H1 (cell line): ENCODE data around the gene HMSD. TPM values are rescaled to one million over a fixed set of nuclear protein-coding genes. Genes with fewer than 3 reads are reported as not detected.

Experiments used
- CTCF ChIA-PET: fragments of 300-600 bp; sonication (Branson Sonifier 250); formaldehyde crosslinking; loops from one replicate; lab custom pipeline; 2021; ENCODE audit not compliant: partially characterized antibody; lab: Charles Lee
- POLR2A ChIA-PET: fragments of 300-600 bp; sonication (Branson Sonifier 250); formaldehyde crosslinking; loops from one replicate; lab custom pipeline; 2021; ENCODE audit warnings: inconsistent platforms; ENCODE audit not compliant: partially characterized antibody; lab: Charles Lee
- DNase-seq, 2 experiments: peaks; one replicate each; pipeline versions ENCODE4 v3.0.0 to v3.0.0-alpha.2; 2010 to 2022; ENCODE audit warnings: low spot score in 2 of 2, low read depth in 1 of 2, mixed read lengths in 1 of 2
- FAIRE-seq: peaks from 2 replicates; lab custom pipeline; 2011; peaks lifted over from hg19 to GRCh38; lab: Jason Lieb, UNC
- H2AFZ ChIP-seq: 2 replicates; pipeline ENCODE4 v1.8.1; 2012; ENCODE audit warnings: low read length, inconsistent platforms
- H2AK5ac ChIP-seq: 2 replicates; pipeline ENCODE4 v1.6.1; 2013; ENCODE audit warnings: low read depth, low read length
- H2BK120ac ChIP-seq: replicated peaks from 2 replicates; pipeline ENCODE3; 2013; ENCODE audit warnings: low read depth, low read length, inconsistent platforms
- H2BK12ac ChIP-seq: 2 replicates; pipeline ENCODE4 v1.6.1; 2013; ENCODE audit warnings: low read depth, low read length
- H2BK15ac ChIP-seq: 2 replicates; pipeline ENCODE4 v1.6.1; 2013; ENCODE audit warnings: low read length
- H2BK20ac ChIP-seq: 2 replicates; pipeline ENCODE4 v1.6.1; 2013; ENCODE audit warnings: low read length
- H2BK5ac ChIP-seq: 2 replicates; pipeline ENCODE4 v1.6.1; 2013; ENCODE audit warnings: low read depth, low read length
- H3K14ac ChIP-seq: 2 replicates; pipeline ENCODE4 v1.6.1; 2013; ENCODE audit warnings: inconsistent platforms; ENCODE audit not compliant: insufficient read length
- H3K18ac ChIP-seq: 2 replicates; pipeline ENCODE4 v1.6.1; 2013; ENCODE audit warnings: low read length; ENCODE audit errors: extremely low read depth
- H3K23ac ChIP-seq: 2 replicates; pipeline ENCODE4 v1.6.1; 2013; ENCODE audit warnings: inconsistent platforms; ENCODE audit not compliant: insufficient read length
- H3K23me2 ChIP-seq: 2 replicates; pipeline ENCODE4 v1.6.1; 2013; ENCODE audit warnings: low read depth, low read length
- H3K27ac ChIP-seq: 2 replicates; pipeline ENCODE4 v1.6.1; 2011; ENCODE audit warnings: low read depth, low read length, inconsistent platforms
- H3K27me3 ChIP-seq, 4 experiments: replicated peaks in 1 of 4; 1 replicate in 1 of 4; 2 replicates in 3 of 4; pipeline versions ENCODE4 v1.6.1 to v1.8.1; 2011 to 2013; ENCODE audit warnings: low read length in 3 of 4, mild to moderate bottlenecking in 3 of 4, inconsistent platforms in 2 of 4, mixed read lengths in 2 of 4, moderate library complexity in 1 of 4; ENCODE audit not compliant: control insufficient read depth in 3 of 4, insufficient read depth in 3 of 4; ENCODE audit errors: extremely low read depth in 1 of 4
- H3K36me3 ChIP-seq, 4 experiments: 2 replicates each; pipeline versions ENCODE4 v1.6.1 to v1.8.1; 2011 to 2013; ENCODE audit warnings: mild to moderate bottlenecking in 4 of 4, low read length in 3 of 4, moderate library complexity in 2 of 4, control low read depth in 1 of 4, inconsistent platforms in 1 of 4; ENCODE audit not compliant: insufficient read depth in 4 of 4, control insufficient read depth in 2 of 4
- H3K4ac ChIP-seq: replicated peaks from 2 replicates; pipeline ENCODE3; 2013; ENCODE audit warnings: low read length, low read depth, mixed read lengths, inconsistent platforms; ENCODE audit not compliant: insufficient read length
- H3K4me1 ChIP-seq, 4 experiments: replicated peaks in 1 of 4; 1 replicate in 1 of 4; 2 replicates in 3 of 4; pipeline versions ENCODE4 v1.6.1 to v1.8.1; 2011 to 2013; ENCODE audit warnings: low read length in 3 of 4, inconsistent platforms in 2 of 4, mixed read lengths in 1 of 4; ENCODE audit not compliant: insufficient read depth in 4 of 4, control insufficient read depth in 3 of 4
- H3K4me2 ChIP-seq, 2 experiments: 2 replicates each; pipeline versions ENCODE4 v1.6.1 to v1.8.1; 2011 to 2013; ENCODE audit warnings: low read depth in 2 of 2, low read length in 2 of 2, control low read depth in 1 of 2, inconsistent platforms in 1 of 2, mild to moderate bottlenecking in 1 of 2; ENCODE audit not compliant: insufficient read depth in 1 of 2
- H3K4me3 ChIP-seq, 4 experiments: fragments of 200-600, 300-600 bp in 1 of 4; sonication (generic), shearing (Covaris generic), sonication (Bioruptor Twin) in 1 of 4; 2 replicates each; pipeline versions ENCODE4 v1.5.1 to v1.8.1; 2011 to 2016; ENCODE audit warnings: low read length in 4 of 4, low read depth in 3 of 4, control low read depth in 2 of 4, inconsistent platforms in 2 of 4, mild to moderate bottlenecking in 2 of 4, mixed read lengths in 1 of 4, moderate library complexity in 1 of 4; ENCODE audit not compliant: insufficient read depth in 2 of 4; ENCODE audit errors: extremely low read depth in 1 of 4
- H3K56ac ChIP-seq: replicated peaks from 2 replicates; pipeline ENCODE3; 2013; ENCODE audit warnings: low read depth, mild to moderate bottlenecking, mixed read lengths, low read length, inconsistent platforms; ENCODE audit not compliant: insufficient read length
- H3K79me1 ChIP-seq: 2 replicates; pipeline ENCODE4 v1.6.1; 2013; ENCODE audit warnings: low read depth, low read length, control low read depth
- H3K79me2 ChIP-seq, 2 experiments: 2 replicates each; pipeline versions ENCODE4 v1.6.1 to v1.8.1; 2012 to 2013; ENCODE audit warnings: low read length in 2 of 2, mild to moderate bottlenecking in 2 of 2, inconsistent platforms in 1 of 2; ENCODE audit not compliant: insufficient read depth in 2 of 2, control insufficient read depth in 1 of 2
- H3K9ac ChIP-seq, 4 experiments: replicated peaks in 1 of 4; 1 replicate in 1 of 4; 2 replicates in 3 of 4; pipeline versions ENCODE4 v1.6.1 to v1.8.1; 2011 to 2013; ENCODE audit warnings: low read depth in 3 of 4, low read length in 3 of 4, control low read depth in 2 of 4, mild to moderate bottlenecking in 2 of 4, moderate library complexity in 2 of 4, inconsistent platforms in 1 of 4; ENCODE audit errors: extremely low read depth in 1 of 4
- H3K9me3 ChIP-seq, 2 experiments: 2 replicates each; pipeline versions ENCODE4 v1.6.1 to v1.8.1; 2012 to 2013; ENCODE audit warnings: mild to moderate bottlenecking in 2 of 2, moderate library complexity in 2 of 2, control low read depth in 1 of 2, inconsistent platforms in 1 of 2, low read depth in 1 of 2, low read length in 1 of 2, mixed read lengths in 1 of 2; ENCODE audit not compliant: insufficient read depth in 2 of 2
- H4K20me1 ChIP-seq, 2 experiments: replicated peaks in 1 of 2; 2 replicates each; pipeline versions ENCODE3 to v1.8.1; 2011 to 2013; ENCODE audit warnings: inconsistent platforms in 2 of 2, low read length in 2 of 2, mild to moderate bottlenecking in 1 of 2; ENCODE audit not compliant: insufficient read depth in 2 of 2, control insufficient read depth in 1 of 2
- H4K5ac ChIP-seq: 2 replicates; pipeline ENCODE4 v1.6.1; 2013; ENCODE audit warnings: low read length, low read depth, mixed read lengths, inconsistent platforms; ENCODE audit not compliant: insufficient read length
- H4K8ac ChIP-seq: 2 replicates; pipeline ENCODE4 v1.8.0; 2013; ENCODE audit warnings: mild to moderate bottlenecking, moderate library complexity, low read length, inconsistent platforms; ENCODE audit not compliant: insufficient read depth; ENCODE audit errors: extremely low read depth
- H4K91ac ChIP-seq: replicated peaks from 2 replicates; pipeline ENCODE3; 2013; ENCODE audit warnings: low read length, mixed read lengths, inconsistent platforms; ENCODE audit not compliant: insufficient read length
- KDM4A ChIP-seq: IDR thresholded peaks from one replicate; pipeline ENCODE4 v1.7.1; 2012; ENCODE audit warnings: low read depth, mild to moderate bottlenecking, moderate library complexity, low read length, inconsistent platforms; ENCODE audit not compliant: severe bottlenecking
- POLR2A ChIP-seq, 2 experiments: IDR thresholded peaks; 1 replicate in 1 of 2; 2 replicates in 1 of 2; pipeline ENCODE4 v1.6.1; 2011; ENCODE audit warnings: low read depth in 2 of 2, low read length in 2 of 2, mild to moderate bottlenecking in 2 of 2; ENCODE audit errors: control extremely low read depth in 1 of 2
- RAD21 ChIP-seq, 2 experiments: IDR thresholded peaks in 1 of 2; conservative IDR thresholded peaks in 1 of 2; 2 replicates each; pipeline ENCODE4 v1.6.1; 2011; ENCODE audit warnings: low read depth in 2 of 2, low read length in 2 of 2, improper control_type of control experiment in 1 of 2, inconsistent platforms in 1 of 2, mild to moderate bottlenecking in 1 of 2, moderate library complexity in 1 of 2
- TEAD4 ChIP-seq: IDR thresholded peaks from 2 replicates; pipeline ENCODE4 v1.6.1; 2012; ENCODE audit warnings: low read depth, low read length, inconsistent platforms, mixed read lengths
- WGBS, 2 experiments: shearing (Covaris generic) in 1 of 2; methylation state at CpG; one replicate each; pipeline versions ENCODE4 v1.1.6 to v1.1.7; 2013 to 2015; ENCODE audit warnings: low lambda C conversion rate in 2 of 2, mixed read lengths in 2 of 2, inconsistent platforms in 1 of 2, low coverage in 1 of 2, missing lambda C conversion rate in 1 of 2; ENCODE audit not compliant: insufficient replicate concordance in 2 of 2, insufficient coverage in 1 of 2, insufficient read length in 1 of 2; ENCODE audit errors: extremely low coverage in 1 of 2, missing lambda C conversion rate in 1 of 2; 5-methylcytosine and 5-hydroxymethylcytosine counted together
- polyA plus RNA-seq, 7 experiments: library from polyadenylated mRNA; depleted of rRNA in 3 of 7; stranded (reverse) in 5 of 7; unstranded in 2 of 7; fragments of >200 nt in 5 of 7; fragments of 200-250 nt in 2 of 7; gene quantifications; 1 replicate in 5 of 7; 2 replicates in 1 of 7; 4 replicates in 1 of 7; pipeline versions ENCODE4 v1.2.1 to v1.2.3, GENCODE V29; 2011 to 2013; ENCODE audit warnings: missing spikeins in 2 of 7, mixed read lengths in 2 of 7
- total RNA-seq: library from RNA; stranded (reverse); fragmentation: NEBNext Ultra II Directional; extraction: Animal tissue kit (Norgen Biotek cat#: 25700); gene quantifications from 2 replicates; pipeline ENCODE4 v1.2.1, GENCODE V29; 2021
- TF ChIP-seq, protein P1 (sequence below), 3 experiments: IDR thresholded peaks; 1 replicate in 2 of 3; 2 replicates in 1 of 3; pipeline versions ENCODE4 v1.5.1 to v1.6.1; 2011; ENCODE audit warnings: low read length in 3 of 3, mild to moderate bottlenecking in 3 of 3, inconsistent platforms in 2 of 3, low read depth in 1 of 3, moderate library complexity in 1 of 3; ENCODE audit not compliant: insufficient read depth in 1 of 3; ENCODE audit errors: control extremely low read depth in 1 of 3
- TF ChIP-seq, protein P2 (sequence below): IDR thresholded peaks from 2 replicates; pipeline ENCODE4 v1.6.1; 2012; ENCODE audit warnings: low read length, inconsistent platforms

HMSD gene
- total and polyA plus RNA-seq, 2 of the 8 experiments (the other 6 are each of a cell fraction or from before 2014, with no cell fraction given), result 1.3 to 3.0 TPM

DNA sequence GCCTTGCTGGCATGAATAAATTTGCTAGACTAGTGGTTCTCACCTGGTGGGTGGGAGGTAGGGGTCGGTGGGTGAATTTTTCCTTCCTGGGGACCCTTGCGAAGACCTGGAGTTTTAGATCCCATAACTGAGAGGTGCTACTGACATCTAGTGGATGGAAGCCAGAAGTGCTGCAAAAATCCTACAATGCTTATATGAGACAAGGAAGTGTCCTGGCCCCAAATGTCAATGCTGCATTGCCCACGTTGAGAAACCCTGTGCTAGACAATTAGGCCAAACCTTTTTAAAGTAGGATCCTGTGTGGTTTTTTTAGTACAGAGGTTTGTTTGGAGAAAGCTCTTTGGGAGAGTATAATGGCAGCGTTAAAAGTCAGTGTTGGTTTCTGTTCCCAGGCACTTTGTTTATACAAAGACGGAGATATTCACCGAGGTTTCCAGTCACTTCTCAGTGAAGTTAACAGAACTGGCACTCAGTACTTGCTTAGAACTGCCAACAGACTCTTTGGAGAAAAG lies 30.4 kb downstream of the HMSD start:
- FAIRE-seq (peak; percentile 74), DNase-seq (peak in 1 of 2 experiments; percentile 61)
- Histone ChIP-seq H3K27me3 (peaks cover 21 to 52% (median 34%) of the 10 kb centered on the region in 4 experiments), H3K56ac (no peak overlapping the region), H2BK120ac (no peak overlapping the region), H3K4ac (no peak overlapping the region), H3K18ac (no peak overlapping the region), H3K4me1 (no peaks in the 10 kb centered on the region), H3K4me2 (no peak overlapping the region), H3K23me2 (no peaks in the 10 kb centered on the region), H2AFZ (peak overlapping the region; percentile 63; the same call in 1 of the 2 replicates), H3K14ac (no peak overlapping the region), H2BK5ac (no peak overlapping the region), H4K20me1 (peaks cover 1 to 2% of the 10 kb centered on the region in 2 experiments), H2BK12ac (no peak overlapping the region), H4K5ac (no peak overlapping the region), H3K23ac (no peak overlapping the region), H4K8ac (no peak overlapping the region), H4K91ac (no peak overlapping the region), H3K79me2 (no peaks in the 10 kb centered on the region), H3K36me3 (no peaks in the 10 kb centered on the region), H3K27ac (no peak overlapping the region), H3K4me3 (no peak overlapping the region), H3K9ac (no peak overlapping the region), H3K79me1 (no peaks in the 10 kb centered on the region; the same call in 1 of the 2 replicates), H2BK20ac (no peak overlapping the region), H3K9me3 (no peaks in the 10 kb centered on the region), H2AK5ac (no peak overlapping the region), H2BK15ac (no peak overlapping the region)
- POLR2A ChIA-PET, result no interaction called here
- WGBS, 2 experiments, result 42% methylated on average over 6 of the region's 6 CpGs; no CpG with 5 or more reads in 1 of the 2 experiments
- CTCF ChIA-PET, result interaction anchor here (0.8 to 2.0 kb wide), 7 partner anchors 12 to 42 kb away, joined by 3 to 14 read pairs (median 4); no protein-coding TSS in a partner anchor
- TF ChIP-seq POLR2A (IDR thresholded peaks at IDR 0.05; ENCODE audit: control extremely low read depth in 1 of 2, low read depth in 2 of 2, low read length in 2 of 2) (no peak), KDM4A (no peak), RAD21 (IDR thresholded peaks at IDR 0.05 in 1 of 2, conservative IDR thresholded peaks at IDR 0.05 in 1 of 2; ENCODE audit: low read depth in 2 of 2, low read length in 2 of 2) (peak; percentile 80 to 81), TEAD4 (peak; percentile 92)
- TF ChIP-seq, protein P1, sequence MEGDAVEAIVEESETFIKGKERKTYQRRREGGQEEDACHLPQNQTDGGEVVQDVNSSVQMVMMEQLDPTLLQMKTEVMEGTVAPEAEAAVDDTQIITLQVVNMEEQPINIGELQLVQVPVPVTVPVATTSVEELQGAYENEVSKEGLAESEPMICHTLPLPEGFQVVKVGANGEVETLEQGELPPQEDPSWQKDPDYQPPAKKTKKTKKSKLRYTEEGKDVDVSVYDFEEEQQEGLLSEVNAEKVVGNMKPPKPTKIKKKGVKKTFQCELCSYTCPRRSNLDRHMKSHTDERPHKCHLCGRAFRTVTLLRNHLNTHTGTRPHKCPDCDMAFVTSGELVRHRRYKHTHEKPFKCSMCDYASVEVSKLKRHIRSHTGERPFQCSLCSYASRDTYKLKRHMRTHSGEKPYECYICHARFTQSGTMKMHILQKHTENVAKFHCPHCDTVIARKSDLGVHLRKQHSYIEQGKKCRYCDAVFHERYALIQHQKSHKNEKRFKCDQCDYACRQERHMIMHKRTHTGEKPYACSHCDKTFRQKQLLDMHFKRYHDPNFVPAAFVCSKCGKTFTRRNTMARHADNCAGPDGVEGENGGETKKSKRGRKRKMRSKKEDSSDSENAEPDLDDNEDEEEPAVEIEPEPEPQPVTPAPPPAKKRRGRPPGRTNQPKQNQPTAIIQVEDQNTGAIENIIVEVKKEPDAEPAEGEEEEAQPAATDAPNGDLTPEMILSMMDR (IDR thresholded peaks at IDR 0.05; ENCODE audit: control extremely low read depth in 1 of 3, insufficient read depth in 1 of 3, low read depth in 1 of 3, low read length in 3 of 3), result peak in 2 of 3 experiments; percentile 78 to 87; a peak in 3 of 4 replicates
- TF ChIP-seq, protein P2, sequence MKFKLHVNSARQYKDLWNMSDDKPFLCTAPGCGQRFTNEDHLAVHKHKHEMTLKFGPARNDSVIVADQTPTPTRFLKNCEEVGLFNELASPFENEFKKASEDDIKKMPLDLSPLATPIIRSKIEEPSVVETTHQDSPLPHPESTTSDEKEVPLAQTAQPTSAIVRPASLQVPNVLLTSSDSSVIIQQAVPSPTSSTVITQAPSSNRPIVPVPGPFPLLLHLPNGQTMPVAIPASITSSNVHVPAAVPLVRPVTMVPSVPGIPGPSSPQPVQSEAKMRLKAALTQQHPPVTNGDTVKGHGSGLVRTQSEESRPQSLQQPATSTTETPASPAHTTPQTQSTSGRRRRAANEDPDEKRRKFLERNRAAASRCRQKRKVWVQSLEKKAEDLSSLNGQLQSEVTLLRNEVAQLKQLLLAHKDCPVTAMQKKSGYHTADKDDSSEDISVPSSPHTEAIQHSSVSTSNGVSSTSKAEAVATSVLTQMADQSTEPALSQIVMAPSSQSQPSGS, result no peak
